ENCODE data around the gene LRFN2.

- no peak for TF ChIP-seq CTCF (IDR thresholded peaks at IDR 0.05)
- no peak for TF ChIP-seq POLR2A (IDR thresholded peaks at IDR 0.05)
These were observed 178.2 kb downstream of the LRFN2 start for GRCh38 chr6:40408786-40409542.
